Prostate gland (tissue), 2 donors: ENCODE results near the gene PRKAG2.

Experiments used
- CTCF ChIP-seq, 4 experiments: fragments of 200-600 bp in 2 of 4; fragments of 450-650 bp in 2 of 4; sonication (generic) in 2 of 4; IDR thresholded peaks; 1 replicate in 3 of 4; 2 replicates in 1 of 4; pipeline ENCODE4 v1.5.1; 2016 to 2019; ENCODE audit warnings: antibody characterized with exemption in 4 of 4, mild to moderate bottlenecking in 2 of 4, moderate library complexity in 2 of 4
- POLR2A ChIP-seq: fragments of 450-650 bp; IDR thresholded peaks from one replicate; pipeline ENCODE4 v1.6.1; 2016; ENCODE audit warnings: antibody characterized with exemption, mild to moderate bottlenecking
- POLR2AphosphoS5 ChIP-seq: sonication (generic); formaldehyde crosslinking; IDR thresholded peaks from one replicate; pipeline ENCODE4 v1.6.1; 2017; ENCODE audit warnings: antibody characterized with exemption

GRCh38 chr7:151814400-151815009 lies 62.4 kb downstream of the PRKAG2 start:
- no peak for TF ChIP-seq CTCF (IDR thresholded peaks at IDR 0.05)
- no peak for TF ChIP-seq POLR2AphosphoS5
- no peak for TF ChIP-seq POLR2A
